ENCODE measurements around the gene STK36. TPM values are rescaled to one million over a fixed set of nuclear protein-coding genes. Genes with fewer than 3 reads are reported as not detected.

Gene STK36
- total RNA-seq, 3 donors from 2014 or later, result 24.6 to 48.5 (median 35.1) TPM

DNA sequence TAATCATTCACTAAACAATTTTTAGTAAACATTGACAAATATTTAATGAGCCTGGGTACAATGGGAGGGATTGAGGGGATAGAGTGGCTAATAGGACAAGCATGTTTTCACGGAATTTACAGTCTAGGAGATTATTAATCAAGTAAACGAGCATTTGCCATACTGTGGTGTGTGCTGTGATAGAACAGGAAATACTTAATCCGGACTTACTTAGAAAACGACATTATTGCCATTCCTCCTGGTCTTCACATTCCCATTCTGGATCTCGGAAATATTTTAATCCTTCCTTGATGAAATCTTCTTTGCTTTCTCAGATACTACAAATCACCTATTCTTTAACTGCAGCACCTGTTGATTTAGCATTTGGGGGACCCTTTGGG is 39.7 kb downstream of the STK36 start:
- DNase-seq (no peak), ATAC-seq (no peak)
- intact Hi-C loops (cut with DNase I, micrococcal nuclease), result loop anchor here in 1 of 2 donors (5.0 kb wide), 1 partner anchor 136 kb away; no protein-coding TSS in a partner anchor
- peaks cover 3% of the 10 kb centered on the region for H3K4me1 ChIP-seq (ENCODE audit: low read depth)
- H3K9me3 ChIP-seq, result no peaks in the 10 kb centered on the region
- no peak overlapping the region for H3K4me3 ChIP-seq
- H3K36me3 ChIP-seq (ENCODE audit: low read depth), result no peaks in the 10 kb centered on the region
- TF ChIP-seq, protein P1, sequence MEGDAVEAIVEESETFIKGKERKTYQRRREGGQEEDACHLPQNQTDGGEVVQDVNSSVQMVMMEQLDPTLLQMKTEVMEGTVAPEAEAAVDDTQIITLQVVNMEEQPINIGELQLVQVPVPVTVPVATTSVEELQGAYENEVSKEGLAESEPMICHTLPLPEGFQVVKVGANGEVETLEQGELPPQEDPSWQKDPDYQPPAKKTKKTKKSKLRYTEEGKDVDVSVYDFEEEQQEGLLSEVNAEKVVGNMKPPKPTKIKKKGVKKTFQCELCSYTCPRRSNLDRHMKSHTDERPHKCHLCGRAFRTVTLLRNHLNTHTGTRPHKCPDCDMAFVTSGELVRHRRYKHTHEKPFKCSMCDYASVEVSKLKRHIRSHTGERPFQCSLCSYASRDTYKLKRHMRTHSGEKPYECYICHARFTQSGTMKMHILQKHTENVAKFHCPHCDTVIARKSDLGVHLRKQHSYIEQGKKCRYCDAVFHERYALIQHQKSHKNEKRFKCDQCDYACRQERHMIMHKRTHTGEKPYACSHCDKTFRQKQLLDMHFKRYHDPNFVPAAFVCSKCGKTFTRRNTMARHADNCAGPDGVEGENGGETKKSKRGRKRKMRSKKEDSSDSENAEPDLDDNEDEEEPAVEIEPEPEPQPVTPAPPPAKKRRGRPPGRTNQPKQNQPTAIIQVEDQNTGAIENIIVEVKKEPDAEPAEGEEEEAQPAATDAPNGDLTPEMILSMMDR (IDR thresholded peaks at IDR 0.05), result no peak

DNA sequence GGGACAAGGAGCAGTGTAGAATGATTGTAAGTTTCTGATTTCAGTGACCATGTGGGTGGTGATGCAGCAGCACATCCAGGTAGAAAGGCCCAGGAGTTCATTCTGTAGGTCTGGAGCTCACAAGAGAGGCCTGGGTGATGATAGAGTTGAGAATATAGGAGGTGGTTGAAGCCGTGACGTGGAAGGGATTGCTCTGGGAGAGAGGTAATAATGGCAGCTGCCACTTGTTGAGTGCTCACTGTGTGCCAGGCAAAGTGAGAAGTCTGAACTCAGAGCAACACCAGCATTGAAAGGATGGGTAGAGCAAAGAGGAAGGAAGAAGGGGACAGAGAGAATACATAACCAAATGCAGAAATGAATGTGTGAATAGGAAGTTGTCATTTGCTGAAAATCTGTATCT is 42.0 kb downstream of the STK36 start:
- Histone ChIP-seq H3K4me3 (no peak overlapping the region), H3K4me1 (ENCODE audit: low read depth) (peaks cover 3% of the 10 kb centered on the region), H3K9me3 (no peaks in the 10 kb centered on the region), H3K36me3 (ENCODE audit: low read depth) (no peaks in the 10 kb centered on the region)
- intact Hi-C loops (cut with DNase I, micrococcal nuclease), result loop anchor here in 1 of 2 donors (5.0 kb wide), 1 partner anchor 133 kb away; no protein-coding TSS in a partner anchor
- TF ChIP-seq, protein P1 (IDR thresholded peaks at IDR 0.05), result no peak
- no peak for ATAC-seq
- no peak for DNase-seq

DNA sequence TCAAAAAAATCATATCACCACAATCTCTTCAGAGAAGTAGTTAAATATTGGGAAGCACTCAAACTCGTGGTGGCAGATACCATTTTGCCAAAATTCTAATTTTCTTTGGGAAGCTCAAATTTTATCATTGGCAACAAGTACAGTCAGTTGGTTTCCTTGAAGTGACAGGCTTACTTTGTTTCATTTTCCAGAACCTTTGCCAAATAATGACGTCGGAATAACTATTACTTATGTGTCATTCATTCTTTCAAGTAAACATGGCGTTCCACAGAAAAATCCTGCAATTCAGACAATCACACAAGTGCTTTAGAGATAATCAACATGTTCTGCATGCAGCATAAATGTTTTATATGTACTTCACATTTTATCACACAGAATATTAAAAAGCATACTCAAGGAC is 44.2 kb downstream of the STK36 start:
- Histone ChIP-seq H3K9me3 (no peaks in the 10 kb centered on the region), H3K4me1 (ENCODE audit: low read depth) (peaks cover 3% of the 10 kb centered on the region), H3K4me3 (no peak overlapping the region), H3K36me3 (ENCODE audit: low read depth) (no peaks in the 10 kb centered on the region)
- ATAC-seq (no peak), DNase-seq (no peak)
- intact Hi-C loops (cut with DNase I, micrococcal nuclease), result no loop called here
- TF ChIP-seq, protein P1 (IDR thresholded peaks at IDR 0.05), result no peak

DNA sequence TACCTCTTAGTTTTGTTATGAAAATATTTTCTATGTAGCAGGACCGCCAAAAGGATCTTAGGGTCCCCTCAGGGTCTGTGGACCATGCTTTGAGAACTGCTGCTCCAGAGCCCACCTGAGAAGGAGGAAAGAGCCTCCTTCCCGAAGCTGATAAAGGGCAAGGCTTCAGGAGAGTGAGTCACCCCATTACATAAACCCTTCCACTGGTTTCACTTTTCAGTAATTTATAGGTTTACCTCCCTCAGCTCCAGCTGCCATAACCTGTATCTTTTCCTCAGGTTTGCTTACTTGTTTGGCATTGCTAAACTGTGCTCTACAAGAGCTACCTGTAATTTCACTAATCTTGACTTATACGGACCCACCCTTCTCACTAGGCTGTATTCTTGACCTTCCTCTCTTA is 45.4 kb downstream of the STK36 start:
- intact Hi-C loops (cut with DNase I, micrococcal nuclease), result no loop called here
- Histone ChIP-seq H3K4me1 (ENCODE audit: low read depth) (no peaks in the 10 kb centered on the region), H3K36me3 (ENCODE audit: low read depth) (no peaks in the 10 kb centered on the region), H3K4me3 (no peak overlapping the region), H3K9me3 (no peaks in the 10 kb centered on the region)
- DNase-seq (peak in 1 of 3 donors; percentile 14), ATAC-seq (peak; percentile 97)
- TF ChIP-seq, protein P1 (IDR thresholded peaks at IDR 0.05), result no peak

DNA sequence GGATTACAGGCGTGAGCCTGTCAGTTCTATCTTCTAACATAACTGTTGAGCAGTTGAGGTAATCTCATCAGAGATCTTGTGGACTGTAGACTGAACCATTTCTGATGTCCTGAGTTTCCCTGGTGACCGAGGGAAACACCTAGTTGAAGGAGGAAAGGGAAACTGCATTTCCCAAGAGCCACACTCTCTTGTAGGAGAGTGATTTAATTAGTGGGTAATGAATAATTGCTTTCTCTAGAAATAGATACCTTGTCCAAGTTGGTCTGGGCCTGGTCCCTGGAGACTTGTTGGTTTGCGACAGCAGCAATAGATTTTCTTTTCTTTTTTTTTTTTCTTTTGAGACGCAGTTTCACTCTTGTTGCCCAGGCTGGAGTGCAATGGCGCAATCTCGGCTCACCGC is 46.2 kb downstream of the STK36 start:
- Histone ChIP-seq H3K9me3 (no peaks in the 10 kb centered on the region), H3K36me3 (ENCODE audit: low read depth) (no peaks in the 10 kb centered on the region), H3K4me1 (ENCODE audit: low read depth) (no peaks in the 10 kb centered on the region), H3K4me3 (no peak overlapping the region)
- TF ChIP-seq, protein P1 (IDR thresholded peaks at IDR 0.05), result no peak
- intact Hi-C loops (cut with DNase I, micrococcal nuclease), result no loop called here
- ATAC-seq (no peak), DNase-seq (no peak)

DNA sequence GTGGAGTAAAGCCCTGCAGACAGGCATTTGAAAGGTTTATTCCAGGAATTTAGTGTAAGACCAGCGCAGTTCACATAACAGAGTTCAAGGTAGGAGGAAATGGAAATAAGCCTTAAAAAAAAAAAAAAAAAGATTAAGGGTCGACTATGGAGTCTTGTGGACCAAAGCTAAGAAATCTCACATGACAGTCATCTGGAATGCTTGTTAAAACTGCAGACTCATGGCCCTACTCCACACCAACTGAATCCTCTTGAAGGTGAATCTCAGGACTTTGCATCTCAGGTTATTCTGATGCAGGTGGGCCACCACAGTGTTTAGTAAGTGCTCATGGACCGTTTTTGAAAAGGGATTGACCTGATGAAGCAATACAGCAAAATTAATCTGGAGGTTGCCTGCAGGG is 47.6 kb downstream of the STK36 start:
- DNase-seq (no peak), ATAC-seq (no peak)
- H3K36me3 ChIP-seq (ENCODE audit: low read depth), result no peaks in the 10 kb centered on the region
- no peaks in the 10 kb centered on the region for H3K9me3 ChIP-seq
- H3K4me3 ChIP-seq, result no peak overlapping the region
- intact Hi-C loops (cut with DNase I, micrococcal nuclease), result no loop called here
- TF ChIP-seq, protein P1 (IDR thresholded peaks at IDR 0.05), result no peak
- H3K4me1 ChIP-seq (ENCODE audit: low read depth), result no peaks in the 10 kb centered on the region

Data from mucosa of descending colon (tissue), 3 donors.